ENCODE results near the gene CPNE5. TPM values are rescaled to one million over a fixed set of nuclear protein-coding genes. Genes with fewer than 3 reads are reported as not detected.

CPNE5 gene
- total and polyA plus RNA-seq, 9 of the 15 experiments (the other 6 are each of a cell fraction or from before 2014, with no cell fraction given): 0.14 to 1.0 (median 0.46) TPM; not detected in 2

- no TSS peak for BruUV-seq (replicated peaks)
- intact Hi-C loops (cut with micrococcal nuclease) (no loop called here), in situ Hi-C loops (cut with MboI) (no loop called here)
- Histone ChIP-seq H3K27me3 (ENCODE audit: control insufficient read depth in 2 of 2, insufficient read depth in 2 of 2, low read length in 2 of 2) (peaks cover 35 to 90% of the 10 kb centered on the region in 2 experiments), H4K20me1 (replicated peaks; ENCODE audit: control insufficient read depth, insufficient read depth, low read length) (peaks cover 21% of the 10 kb centered on the region; the same call in 1 of the 2 replicates), H3K4me3 (no peak overlapping the region), H3K79me2 (ENCODE audit: control insufficient read depth, insufficient read depth, low read length) (no peaks in the 10 kb centered on the region), H3K4me1 (replicated peaks in 1 of 2; ENCODE audit: control insufficient read depth in 2 of 2, insufficient read depth in 2 of 2, low read length in 2 of 2) (peaks cover 0 to 12% of the 10 kb centered on the region in 2 experiments; a peak in 1 of 5 replicates), H3K9me1 (ENCODE audit: control insufficient read depth, insufficient read depth, low read length) (no peaks in the 10 kb centered on the region), H3K27ac (ENCODE audit: extremely low read depth, low read depth, low read length) (no peak overlapping the region), H2AFZ (ENCODE audit: low read depth, low read length) (no peak overlapping the region), H3K4me2 (ENCODE audit: insufficient read depth, low read length) (no peak overlapping the region), H3K36me3 (ENCODE audit: control insufficient read depth, insufficient read depth, low read length) (no peaks in the 10 kb centered on the region), H3K9me3 (replicated peaks; ENCODE audit: control insufficient read depth, insufficient read depth, low read depth, low read length) (no peaks in the 10 kb centered on the region), H3K9ac (ENCODE audit: insufficient read depth in 1 of 2, low read depth in 2 of 2, low read length in 2 of 2) (peak overlapping the region in 1 of 2 experiments; percentile 66; a peak in 2 of 4 replicates)
- ATAC-seq (no peak; the same call in 1 of the 3 replicates), DNase-seq (ENCODE audit: extremely low read depth in 1 of 4, low spot score in 3 of 4) (no peak), FAIRE-seq (no peak)
- CTCF ChIA-PET (ENCODE audit: low intra/inter-chr PET ratio): no interaction called here
- WGBS (ENCODE audit: insufficient coverage, low coverage, missing lambda C conversion rate): 2% methylated on average over 12 of the region's 12 CpGs
- POLR2A ChIA-PET: interaction anchor here (0.6 to 0.9 kb wide), 4 partner anchors 90 to 192 kb away, joined by 3 to 4 read pairs (median 3); no protein-coding TSS in a partner anchor
- TF ChIP-seq MED1 (CRISPR knock-in tag; IDR thresholded peaks at IDR 0.05; ENCODE audit: borderline replicate concordance) (no peak), HDAC6 (IDR thresholded peaks at IDR 0.05; ENCODE audit: low read depth, low read length) (no peak), ZNF76 (CRISPR knock-in tag; IDR thresholded peaks at IDR 0.05; ENCODE audit: borderline replicate concordance) (no peak), LEF1 (IDR thresholded peaks at IDR 0.05) (no peak), ZNF75A (CRISPR knock-in tag; IDR thresholded peaks at IDR 0.05) (no peak), NFATC3 (IDR thresholded peaks at IDR 0.05) (no peak), ZNF407 (IDR thresholded peaks at IDR 0.05; ENCODE audit: low read depth) (no peak), XRCC4 (IDR thresholded peaks at IDR 0.05; ENCODE audit: extremely low read depth, insufficient read depth, insufficient read length) (no peak)
- TF ChIP-seq, protein P1, sequence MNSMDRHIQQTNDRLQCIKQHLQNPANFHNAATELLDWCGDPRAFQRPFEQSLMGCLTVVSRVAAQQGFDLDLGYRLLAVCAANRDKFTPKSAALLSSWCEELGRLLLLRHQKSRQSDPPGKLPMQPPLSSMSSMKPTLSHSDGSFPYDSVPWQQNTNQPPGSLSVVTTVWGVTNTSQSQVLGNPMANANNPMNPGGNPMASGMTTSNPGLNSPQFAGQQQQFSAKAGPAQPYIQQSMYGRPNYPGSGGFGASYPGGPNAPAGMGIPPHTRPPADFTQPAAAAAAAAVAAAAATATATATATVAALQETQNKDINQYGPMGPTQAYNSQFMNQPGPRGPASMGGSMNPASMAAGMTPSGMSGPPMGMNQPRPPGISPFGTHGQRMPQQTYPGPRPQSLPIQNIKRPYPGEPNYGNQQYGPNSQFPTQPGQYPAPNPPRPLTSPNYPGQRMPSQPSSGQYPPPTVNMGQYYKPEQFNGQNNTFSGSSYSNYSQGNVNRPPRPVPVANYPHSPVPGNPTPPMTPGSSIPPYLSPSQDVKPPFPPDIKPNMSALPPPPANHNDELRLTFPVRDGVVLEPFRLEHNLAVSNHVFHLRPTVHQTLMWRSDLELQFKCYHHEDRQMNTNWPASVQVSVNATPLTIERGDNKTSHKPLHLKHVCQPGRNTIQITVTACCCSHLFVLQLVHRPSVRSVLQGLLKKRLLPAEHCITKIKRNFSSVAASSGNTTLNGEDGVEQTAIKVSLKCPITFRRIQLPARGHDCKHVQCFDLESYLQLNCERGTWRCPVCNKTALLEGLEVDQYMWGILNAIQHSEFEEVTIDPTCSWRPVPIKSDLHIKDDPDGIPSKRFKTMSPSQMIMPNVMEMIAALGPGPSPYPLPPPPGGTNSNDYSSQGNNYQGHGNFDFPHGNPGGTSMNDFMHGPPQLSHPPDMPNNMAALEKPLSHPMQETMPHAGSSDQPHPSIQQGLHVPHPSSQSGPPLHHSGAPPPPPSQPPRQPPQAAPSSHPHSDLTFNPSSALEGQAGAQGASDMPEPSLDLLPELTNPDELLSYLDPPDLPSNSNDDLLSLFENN (IDR thresholded peaks at IDR 0.05; ENCODE audit: low read depth in 2 of 2, low read length in 2 of 2): no peak
Observed at GRCh38 chr6:36717871-36718540, 121.2 kb downstream of the CPNE5 start.
